ENCODE measurements around the gene LIG3. TPM values are rescaled to one million over a fixed set of nuclear protein-coding genes. Genes with fewer than 3 reads are reported as not detected.

The LIG3 gene
- total RNA-seq, 1 donor from 2014 or later: 16.5 TPM

DNA sequence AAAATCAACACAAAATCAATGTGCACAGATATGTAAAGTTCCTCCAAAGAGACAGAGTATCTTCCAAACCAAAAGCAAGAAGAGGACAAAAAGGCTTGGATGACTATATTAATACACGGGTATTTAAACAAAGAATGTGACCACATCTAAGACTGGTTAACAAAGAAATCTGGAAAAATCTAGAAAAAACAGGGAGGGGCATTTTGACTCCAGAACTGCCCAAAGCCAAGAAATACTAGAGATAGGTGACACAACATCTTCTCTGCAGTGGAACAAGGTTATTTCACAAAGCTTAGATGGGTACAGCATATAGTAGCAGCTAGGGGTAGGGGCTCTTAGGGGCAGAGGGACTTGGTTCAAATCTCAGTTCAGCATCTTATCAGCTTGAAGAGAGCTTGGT lies 72.9 kb downstream of the LIG3 start:
- H3K4me3 ChIP-seq: no peak overlapping the region
- no peak overlapping the region for H3K27ac ChIP-seq (replicated peaks)
- TF ChIP-seq CTCF (IDR thresholded peaks at IDR 0.05; ENCODE audit: borderline replicate concordance): no peak
- no peak for DNase-seq
- no peaks in the 10 kb centered on the region for H3K36me3 ChIP-seq
- intact Hi-C loops (cut with micrococcal nuclease): no loop called here
- H3K27me3 ChIP-seq (ENCODE audit: low read depth): no peaks in the 10 kb centered on the region
- peaks cover 32% of the 10 kb centered on the region for H3K4me1 ChIP-seq
- H3K9me3 ChIP-seq (replicated peaks): no peaks in the 10 kb centered on the region

- intact Hi-C loops (cut with micrococcal nuclease): no loop called here
- no peak for TF ChIP-seq CTCF (IDR thresholded peaks at IDR 0.05; ENCODE audit: borderline replicate concordance)
Observed at GRCh38 chr17:35056013-35056412, 75.7 kb downstream of the LIG3 start.

DNA sequence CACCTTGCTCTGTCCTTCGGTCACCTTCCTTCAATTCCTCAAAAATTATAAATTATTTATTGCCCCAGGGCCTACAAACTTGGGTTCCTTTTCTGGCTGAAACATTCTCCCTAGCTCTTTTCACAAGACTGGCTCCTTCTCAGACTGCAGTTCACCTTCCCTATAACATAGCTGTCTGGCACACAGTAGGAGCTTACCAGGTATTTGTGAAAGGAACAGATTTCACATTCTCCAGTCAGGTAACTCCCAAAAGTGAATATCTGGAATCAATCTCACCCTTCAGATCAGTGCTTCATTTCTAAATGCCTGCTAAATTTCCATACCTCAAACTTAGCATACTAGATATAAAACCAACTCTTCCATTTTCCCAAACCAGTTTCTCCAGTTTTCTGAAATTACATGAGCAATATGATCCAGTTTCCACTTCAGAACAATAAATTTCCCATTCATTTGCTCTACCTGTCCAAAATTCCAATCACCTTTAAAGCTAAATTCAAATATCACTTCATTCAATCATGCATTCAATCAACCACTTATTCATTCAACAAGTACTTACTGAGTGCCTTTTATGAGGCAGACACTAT lies 77.1 kb downstream of the LIG3 start:
- intact Hi-C loops (cut with micrococcal nuclease): no loop called here
- Histone ChIP-seq H3K27ac (replicated peaks) (no peak overlapping the region), H3K4me3 (no peak overlapping the region), H3K9me3 (replicated peaks) (no peaks in the 10 kb centered on the region), H3K4me1 (peaks cover 8% of the 10 kb centered on the region), H3K36me3 (no peaks in the 10 kb centered on the region), H3K27me3 (ENCODE audit: low read depth) (no peaks in the 10 kb centered on the region)
- TF ChIP-seq CTCF (IDR thresholded peaks at IDR 0.05; ENCODE audit: borderline replicate concordance): no peak
- DNase-seq: no peak

More at GRCh38 chr17:35056013-35056412, 75.7 kb downstream of the LIG3 start:
- no peaks in the 10 kb centered on the region for H3K36me3 ChIP-seq
- peaks cover 22% of the 10 kb centered on the region for H3K4me1 ChIP-seq
- H3K27ac ChIP-seq (replicated peaks): no peak overlapping the region
- H3K27me3 ChIP-seq (ENCODE audit: low read depth): no peaks in the 10 kb centered on the region
- no peak overlapping the region for H3K4me3 ChIP-seq
- no peak for DNase-seq
- H3K9me3 ChIP-seq (replicated peaks): no peaks in the 10 kb centered on the region

Other genes starting within 250 kb of the LIG3 start
- gene CCT6B, start 19.1 kb upstream of the LIG3 start, total RNA-seq: 2.6 TPM
- gene ZNF830, start 19.0 kb upstream of the LIG3 start, total RNA-seq: 9.0 TPM
- gene RFFL, start 83.2 kb downstream of the LIG3 start, total RNA-seq: 10.1 TPM
- gene RAD51D, start 139.3 kb downstream of the LIG3 start, total RNA-seq: 4.6 TPM
- not detected for gene FNDC8, start 141.1 kb downstream of the LIG3 start, total RNA-seq
- gene NLE1, start 161.8 kb downstream of the LIG3 start, total RNA-seq: 4.2 TPM
- gene UNC45B, start 167.3 kb downstream of the LIG3 start, total RNA-seq: 205 TPM
- gene SLC35G3, start 213.9 kb downstream of the LIG3 start, total RNA-seq: not detected

All from left ventricle myocardium inferior (tissue), 1 donor.